ENCODE measurements around the gene KRT79.

KRT79 gene

GRCh38 chr12:52788192-52788875 lies 45.8 kb downstream of the KRT79 start:
- no peak for DNase-seq

- no peak for DNase-seq
These were observed 46.6 kb downstream of the KRT79 start for GRCh38 chr12:52787324-52788191.

- no peak for DNase-seq
These were observed 49.2 kb downstream of the KRT79 start for GRCh38 chr12:52784909-52785308.

- no peak for DNase-seq
These were observed 50.4 kb downstream of the KRT79 start for GRCh38 chr12:52783563-52784316.

- DNase-seq = no peak
These were observed 51.6 kb downstream of the KRT79 start for GRCh38 chr12:52782502-52782901.

- DNase-seq = no peak
These were observed 52.6 kb downstream of the KRT79 start for GRCh38 chr12:52781399-52782082.

- no peak for DNase-seq
These were observed 54.2 kb downstream of the KRT79 start for GRCh38 chr12:52779914-52780313.

- DNase-seq = no peak
These were observed 55.3 kb downstream of the KRT79 start for GRCh38 chr12:52778833-52779232.

GRCh38 chr12:52777566-52777965 lies 56.5 kb downstream of the KRT79 start:
- DNase-seq = no peak

GRCh38 chr12:52776913-52777395 lies 57.2 kb downstream of the KRT79 start, which contains the start of gene KRT76:
Gene KRT76, minus strand, starts transcription at chr12:52777345. Its CDS starts 54 bp downstream, at chr12:52777291.
- no peak for DNase-seq

- DNase-seq = no peak
These were observed 57.7 kb downstream of the KRT79 start for GRCh38 chr12:52776435-52776834.

- no peak for DNase-seq
These were observed 59.4 kb downstream of the KRT79 start for GRCh38 chr12:52774629-52775250.

GRCh38 chr12:52772772-52773171 lies 61.3 kb downstream of the KRT79 start:
- DNase-seq = no peak

- DNase-seq = no peak
These were observed 61.9 kb downstream of the KRT79 start for GRCh38 chr12:52772188-52772587.

GRCh38 chr12:52771505-52771904 lies 62.6 kb downstream of the KRT79 start:
- no peak for DNase-seq

All from fibroblast of skin of right quadriceps (primary cell).